ENCODE measurements around the gene GJA1. TPM values are rescaled to one million over a fixed set of nuclear protein-coding genes. Genes with fewer than 3 reads are reported as not detected.
"Not testable (repeated sequence)": the region's sequence is repeated elsewhere in the genome, so short reads cannot be mapped to it uniquely, and the experiment has no call there.

Gene GJA1
- total RNA-seq = 10 to 100 TPM; 50.0 to 68.2 TPM
- long read RNA-seq, donor 1, partial matches to known transcripts = 0 of 1 reads
- long read RNA-seq, donor 1, other reads (novel, unspliced or antisense) = 1 of 1 reads
- long read RNA-seq, donor 2, partial matches to known transcripts = 0 of 1 reads
- long read RNA-seq, donor 2, other reads (novel, unspliced or antisense) = 1 of 1 reads

GRCh38 chr6:121435444-121436069 is at the start of gene GJA1:
Gene GJA1, plus strand, starts transcription at chr6:121435646. Its CDS starts 11,202 bp downstream, at chr6:121446848.
- DNase-seq (ENCODE audit: low spot score) = no peak
- intact Hi-C loops (cut with DNase I) = loop anchor here (10.0 kb wide), 2 partner anchors 329 to 749 kb away; no protein-coding TSS in a partner anchor

DNA sequence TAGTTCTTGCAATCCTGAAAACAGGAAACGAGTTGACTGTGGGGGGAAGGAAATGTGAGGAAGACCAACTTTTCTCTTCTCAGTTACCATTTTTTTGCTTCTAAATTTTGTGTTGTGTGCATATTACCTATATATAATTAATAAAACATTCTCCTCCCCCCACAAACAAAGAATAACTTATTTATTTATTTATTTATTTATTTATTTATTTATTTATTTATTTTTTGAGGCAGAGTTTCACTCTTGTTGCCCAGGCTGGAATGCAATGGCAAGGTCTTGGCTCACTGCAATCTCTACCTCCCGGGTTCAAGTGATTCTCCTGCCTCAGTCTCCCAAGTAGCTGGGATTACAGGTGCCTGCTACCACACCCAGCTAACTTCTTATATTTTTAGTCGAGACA is 48.9 kb upstream of the GJA1 start:
- intact Hi-C loops (cut with DNase I); DNase-seq (ENCODE audit: low spot score): not testable (repeated sequence)

DNA sequence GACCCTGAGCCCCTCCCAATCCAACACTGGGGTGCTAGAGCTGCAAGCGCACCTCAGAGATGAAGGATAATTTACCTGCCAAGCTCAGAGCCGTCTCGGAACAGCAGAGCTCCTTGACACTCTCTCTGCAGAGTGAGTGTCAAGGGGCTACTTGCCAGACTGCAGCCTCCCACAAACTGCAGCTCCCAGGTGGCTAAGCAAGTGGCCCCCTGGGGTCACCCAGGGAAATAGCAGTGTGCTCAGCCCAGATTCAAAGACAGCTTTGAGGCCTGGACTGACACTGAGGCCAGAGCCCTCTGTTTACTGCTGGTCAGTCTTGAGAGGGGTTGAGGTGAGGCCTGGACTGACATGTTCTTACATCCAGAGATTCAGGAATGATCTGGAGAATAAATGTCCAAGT is 46.0 kb upstream of the GJA1 start:
- intact Hi-C loops (cut with DNase I) = no loop called here
- DNase-seq (ENCODE audit: low spot score) = no peak

- DNase-seq (ENCODE audit: low spot score) = no peak
- intact Hi-C loops (cut with DNase I) = no loop called here
These were observed 41.5 kb upstream of the GJA1 start for GRCh38 chr6:121393731-121394505.

DNA sequence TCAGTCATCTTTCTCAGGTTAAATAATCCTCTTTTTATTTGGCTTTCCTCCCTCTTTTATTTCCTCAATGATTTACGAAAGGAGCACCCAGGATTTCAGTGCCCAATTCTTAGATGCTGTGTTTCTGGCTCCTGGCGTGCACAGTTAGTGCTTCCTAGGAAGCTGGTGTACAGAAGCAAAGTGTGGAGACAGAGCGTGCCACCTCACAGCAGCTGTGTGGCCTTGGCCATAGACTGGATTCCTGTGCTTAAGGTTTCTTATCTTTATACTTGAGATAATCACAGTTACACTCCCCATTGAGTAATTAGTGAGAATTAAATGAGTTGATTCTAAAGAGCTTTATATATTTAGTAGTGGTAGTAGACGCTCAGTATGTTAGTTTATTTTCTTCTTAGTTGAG is 39.7 kb upstream of the GJA1 start:
- DNase-seq (ENCODE audit: low spot score) = no peak
- intact Hi-C loops (cut with DNase I) = no loop called here

DNA sequence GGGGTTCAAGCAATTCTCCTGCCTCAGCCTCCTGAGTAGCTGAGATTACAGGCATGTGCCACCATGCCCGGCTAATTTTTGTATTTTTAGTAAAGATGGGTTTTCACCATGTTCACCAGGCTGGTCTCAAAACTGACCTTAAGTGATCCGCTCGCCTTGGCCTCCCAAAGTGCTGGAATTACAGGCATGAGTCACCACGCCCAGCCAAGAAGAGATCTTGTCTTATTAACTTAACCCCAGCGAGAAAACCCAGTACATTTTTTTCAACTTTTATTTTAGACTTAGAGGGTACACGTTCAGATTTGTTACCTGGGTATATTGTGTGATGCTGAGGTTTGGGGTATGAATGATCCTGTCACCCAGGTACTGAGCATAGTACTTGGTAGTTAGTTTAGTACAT is 38.3 kb upstream of the GJA1 start:
- DNase-seq (ENCODE audit: low spot score); intact Hi-C loops (cut with DNase I): not testable (repeated sequence)

GRCh38 chr6:121398127-121398526 is 37.3 kb upstream of the GJA1 start:
- intact Hi-C loops (cut with DNase I) = no loop called here
- no peak for DNase-seq (ENCODE audit: low spot score)

GRCh38 chr6:121399966-121400365 is 35.5 kb upstream of the GJA1 start:
- no peak for DNase-seq (ENCODE audit: low spot score)
- intact Hi-C loops (cut with DNase I) = no loop called here

DNA sequence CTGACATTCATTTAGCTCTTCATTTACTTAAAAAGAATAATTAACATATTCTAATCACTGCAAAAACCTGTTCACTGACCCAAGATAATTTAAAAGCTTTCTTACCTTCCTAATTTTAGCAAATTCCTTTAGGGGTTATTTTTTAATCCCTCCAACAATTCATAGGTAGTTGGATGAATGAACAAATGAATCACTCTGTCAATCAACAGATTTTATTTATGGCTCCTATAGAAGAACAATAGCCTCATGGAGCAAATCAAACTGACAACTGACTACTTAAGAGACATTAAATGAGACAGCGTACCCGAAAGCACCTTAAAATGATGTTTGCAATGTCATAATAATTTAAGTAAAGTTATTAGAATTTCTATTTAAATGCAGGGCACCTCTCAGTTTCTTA is 31.5 kb upstream of the GJA1 start:
- DNase-seq (ENCODE audit: low spot score) = no peak
- intact Hi-C loops (cut with DNase I) = no loop called here

- intact Hi-C loops (cut with DNase I) = no loop called here
- DNase-seq (ENCODE audit: low spot score) = no peak
These were observed 30.1 kb upstream of the GJA1 start for GRCh38 chr6:121405306-121405705.

DNA sequence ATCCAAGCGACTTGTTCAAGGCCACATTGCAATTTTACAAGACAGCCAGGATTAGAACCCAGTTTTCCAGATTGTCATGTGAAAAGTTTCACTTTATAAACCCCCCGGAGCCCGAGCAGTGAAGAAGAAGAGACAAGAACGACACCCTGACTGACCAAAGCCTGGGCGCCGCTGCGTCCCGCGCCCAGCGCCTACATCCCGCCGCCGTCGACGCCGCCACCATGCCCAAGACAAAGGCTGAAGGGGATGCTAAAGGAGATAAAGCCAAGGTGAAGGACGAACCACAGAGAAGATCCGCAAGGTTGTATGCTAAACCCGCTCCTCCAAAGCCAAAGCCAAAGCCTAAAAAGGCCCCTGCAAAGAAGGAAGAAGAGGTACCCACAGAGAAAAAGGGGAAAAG is 27.1 kb upstream of the GJA1 start:
- intact Hi-C loops (cut with DNase I) = no loop called here
- DNase-seq (ENCODE audit: low spot score) = no peak

DNA sequence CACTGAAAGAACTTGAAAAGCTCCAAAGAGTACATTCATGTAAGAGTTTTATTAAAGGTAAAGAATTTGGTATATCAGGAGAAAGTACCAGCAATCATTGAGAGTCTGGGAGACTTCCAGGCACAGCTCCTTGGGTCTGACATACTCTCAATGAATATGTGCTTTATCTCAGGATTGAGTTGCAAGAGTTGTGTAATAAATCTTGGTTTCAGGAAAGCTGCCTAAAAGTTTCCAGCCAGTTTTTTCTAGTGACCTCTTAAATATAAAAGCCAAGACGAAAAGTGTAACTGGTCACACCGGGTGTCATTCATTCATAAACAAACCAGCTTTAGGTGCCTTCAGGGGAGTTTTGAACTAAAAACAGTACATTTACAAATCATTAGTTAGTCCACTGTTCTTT is 21.6 kb upstream of the GJA1 start:
- intact Hi-C loops (cut with DNase I) = no loop called here
- no peak for DNase-seq (ENCODE audit: low spot score)

DNA sequence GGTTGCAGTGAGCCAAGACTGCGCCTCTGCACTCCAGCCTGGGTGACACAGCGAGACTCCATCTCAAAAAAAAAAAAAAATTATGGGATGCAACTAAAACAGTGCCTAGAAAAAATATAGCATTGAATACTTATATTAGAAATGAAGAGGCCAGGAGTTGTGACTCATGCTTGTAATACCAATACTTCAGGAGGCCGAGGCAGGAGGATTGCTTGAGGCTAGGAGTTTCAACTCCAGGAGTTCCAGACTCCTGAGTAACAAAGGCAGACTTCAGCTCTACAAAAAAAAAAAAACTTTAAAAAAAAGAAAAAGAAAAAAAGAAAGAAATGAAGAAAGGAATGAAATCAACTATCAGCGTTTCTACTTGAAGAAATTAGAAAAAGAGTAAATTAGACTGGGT is 17.1 kb upstream of the GJA1 start:
- DNase-seq (ENCODE audit: low spot score) = no peak
- intact Hi-C loops (cut with DNase I) = no loop called here

DNA sequence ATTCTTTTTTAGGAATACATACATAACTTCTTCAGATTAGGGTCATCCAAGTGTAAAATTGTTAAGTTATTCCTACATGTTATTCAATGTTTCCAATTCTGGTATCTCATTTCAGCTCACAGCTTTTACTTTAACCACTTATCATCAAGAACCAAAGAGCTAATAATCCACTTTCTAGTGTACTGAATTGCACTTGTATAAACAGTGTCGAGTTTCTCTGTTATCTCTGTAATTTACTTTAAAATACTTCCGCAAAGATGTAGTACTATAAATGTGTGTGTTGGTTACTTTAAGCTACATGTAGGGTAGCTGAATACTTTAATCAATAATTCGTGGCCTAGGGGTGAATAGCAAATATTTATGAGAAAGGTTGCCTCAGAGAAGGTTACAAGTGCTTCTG is 8.8 kb upstream of the GJA1 start:
- no peak for DNase-seq (ENCODE audit: low spot score)
- intact Hi-C loops (cut with DNase I) = loop anchor here in 1 of 2 donors (5.0 kb wide), 2 partner anchors 606 to 756 kb away; no protein-coding TSS in a partner anchor

- DNase-seq (ENCODE audit: low spot score) = no peak
- intact Hi-C loops (cut with DNase I) = loop anchor here in 1 of 2 donors (5.0 kb wide), 2 partner anchors 603 to 753 kb away; no protein-coding TSS in a partner anchor
These were observed 6.3 kb upstream of the GJA1 start for GRCh38 chr6:121428872-121429756.

GRCh38 chr6:121430514-121431460 is 4.7 kb upstream of the GJA1 start:
- intact Hi-C loops (cut with DNase I) = loop anchor here (5.0 to 10.0 kb wide), 3 partner anchors 334 to 754 kb away; no protein-coding TSS in a partner anchor
- no peak for DNase-seq (ENCODE audit: low spot score)

- DNase-seq (ENCODE audit: low spot score) = not testable (repeated sequence)
- intact Hi-C loops (cut with DNase I) = loop anchor here (5.0 to 10.0 kb wide), 3 partner anchors 333 to 753 kb away; no protein-coding TSS in a partner anchor
These were observed 3.7 kb upstream of the GJA1 start for GRCh38 chr6:121431776-121432175.
